Ramos (cell line): ENCODE results near the gene ERICH4.
"Not testable (repeated sequence)": the region's sequence is repeated elsewhere in the genome, so short reads cannot be mapped to it uniquely, and the experiment has no call there.

ENCODE experiments used
- in situ Hi-C: fragments of 300-500 bp; cut with MboI; formaldehyde crosslinking; loops from one replicate; pipeline ENCODE4 v1.14.3; 2022; ENCODE audit warnings: low sequenced_read_pairs; ENCODE audit not compliant: unreplicated experiment

Gene ERICH4

GRCh38 chr19:41463257-41464256 is 20.6 kb downstream of the ERICH4 start:
- in situ Hi-C loops = not testable (repeated sequence)

- in situ Hi-C loops = no loop called here
Observed at GRCh38 chr19:41476583-41476982, 33.6 kb downstream of the ERICH4 start.

- in situ Hi-C loops = no loop called here
Observed at GRCh38 chr19:41478171-41478570, 35.2 kb downstream of the ERICH4 start.

GRCh38 chr19:41478875-41479756 is 36.2 kb downstream of the ERICH4 start:
- in situ Hi-C loops = no loop called here

- in situ Hi-C loops = no loop called here
Observed at GRCh38 chr19:41479757-41480191, 36.8 kb downstream of the ERICH4 start.

- in situ Hi-C loops = no loop called here
Observed at GRCh38 chr19:41480336-41480735, 37.4 kb downstream of the ERICH4 start.

- in situ Hi-C loops = no loop called here
Observed at GRCh38 chr19:41484822-41485221, 41.9 kb downstream of the ERICH4 start.

- in situ Hi-C loops = not testable (repeated sequence)
Observed at GRCh38 chr19:41486953-41487352, 44.0 kb downstream of the ERICH4 start.

- in situ Hi-C loops = no loop called here
Observed at GRCh38 chr19:41492843-41493242, 49.9 kb downstream of the ERICH4 start.
